Calu3 (cell line): ENCODE measurements around the gene CSNK2A2. TPM values are rescaled to one million over a fixed set of nuclear protein-coding genes. Genes with fewer than 3 reads are reported as not detected.

ENCODE experiments used
- BruUV-seq: library from RNA; stranded (reverse); fragments of 400-500 nt; replicated peaks from 2 replicates; lab custom pipeline; 2021; lab: Mats Ljungman, UMichigan
- CTCF ChIA-PET: fragments of 300-600 bp; sonication (Branson Sonifier 250); formaldehyde crosslinking; loops from one replicate; lab custom pipeline; 2022; ENCODE audit warnings: antibody characterized with exemption; lab: Charles Lee
- DNase-seq: peaks from one replicate; pipeline ENCODE4 v3.0.0; 2022
- H3K27ac Mint-ChIP-seq: one replicate; pipeline ENCODE4 v1.8.0; 2022; ENCODE audit warnings: mixed read lengths; ENCODE audit not compliant: unreplicated experiment
- H3K27me3 Mint-ChIP-seq: one replicate; pipeline ENCODE4 v1.8.0; 2022; ENCODE audit warnings: mixed read lengths; ENCODE audit not compliant: unreplicated experiment
- H3K36me3 Mint-ChIP-seq: one replicate; pipeline ENCODE4 v1.8.0; 2022; ENCODE audit warnings: mild to moderate bottlenecking, moderate library complexity, mixed read lengths; ENCODE audit not compliant: insufficient read depth, unreplicated experiment
- H3K4me1 Mint-ChIP-seq: one replicate; pipeline ENCODE4 v1.8.0; 2022; ENCODE audit warnings: mild to moderate bottlenecking, low read depth, mixed read lengths; ENCODE audit not compliant: unreplicated experiment
- H3K4me3 Mint-ChIP-seq: one replicate; pipeline ENCODE4 v1.8.0; 2022; ENCODE audit warnings: mild to moderate bottlenecking, low read depth, moderate library complexity, mixed read lengths; ENCODE audit not compliant: unreplicated experiment
- H3K9me3 Mint-ChIP-seq: one replicate; pipeline ENCODE4 v1.8.0; 2022; ENCODE audit warnings: low read depth, mixed read lengths; ENCODE audit not compliant: unreplicated experiment
- CTCF ChIP-seq: fragments of 200-600 bp; IDR thresholded peaks from one replicate; pipeline ENCODE4 v1.8.0; 2022; ENCODE audit warnings: antibody characterized with exemption; ENCODE audit not compliant: unreplicated experiment
- intact Hi-C: fragments of 100-400 bp; cut with micrococcal nuclease; formaldehyde crosslinking; loops from one replicate; pipeline ENCODE4 v1.10.0; 2022; ENCODE audit not compliant: unreplicated experiment
- total RNA-seq: library from RNA; stranded (reverse); gene quantifications from 2 replicates; pipeline ENCODE4 v1.2.3, GENCODE V29; 2022

Gene CSNK2A2
- total RNA-seq, 1 experiment from 2014 or later: 85.9 TPM

- H3K27ac Mint-ChIP-seq: no peak overlapping the region
- no TSS peak for BruUV-seq
These were observed 39.2 kb downstream of the CSNK2A2 start for GRCh38 chr16:58158725-58159124.

GRCh38 chr16:58157951-58158540 lies 39.9 kb downstream of the CSNK2A2 start:
- intact Hi-C loops: no loop called here
- no peak overlapping the region for H3K27ac Mint-ChIP-seq
- no peak overlapping the region for H3K4me3 Mint-ChIP-seq
- no peak for DNase-seq
- CTCF ChIA-PET: interaction anchor here (0.6 kb wide), 1 partner anchor 50 kb away, joined by 4 read pairs; no protein-coding TSS in a partner anchor
- H3K36me3 Mint-ChIP-seq: peaks cover 13% of the 10 kb centered on the region
- TF ChIP-seq CTCF: no peak
- H3K4me1 Mint-ChIP-seq: no peaks in the 10 kb centered on the region
- no peaks in the 10 kb centered on the region for H3K27me3 Mint-ChIP-seq
- no TSS peak for BruUV-seq
- no peaks in the 10 kb centered on the region for H3K9me3 Mint-ChIP-seq

More at GRCh38 chr16:58158725-58159124, 39.2 kb downstream of the CSNK2A2 start:
- Mint-ChIP-seq H3K4me1 (no peaks in the 10 kb centered on the region), H3K36me3 (peaks cover 18% of the 10 kb centered on the region), H3K4me3 (no peak overlapping the region), H3K9me3 (no peaks in the 10 kb centered on the region), H3K27me3 (no peaks in the 10 kb centered on the region)
- intact Hi-C loops: no loop called here
- TF ChIP-seq CTCF: no peak
- no peak for DNase-seq
- CTCF ChIA-PET: no interaction called here

- Mint-ChIP-seq H3K4me1 (no peaks in the 10 kb centered on the region), H3K27ac (no peak overlapping the region), H3K4me3 (no peak overlapping the region), H3K9me3 (no peaks in the 10 kb centered on the region), H3K36me3 (peaks cover 10% of the 10 kb centered on the region), H3K27me3 (no peaks in the 10 kb centered on the region)
- intact Hi-C loops: no loop called here
- CTCF ChIA-PET: interaction anchor here (0.6 kb wide), 1 partner anchor 51 kb away, joined by 4 read pairs; no protein-coding TSS in a partner anchor
- no TSS peak for BruUV-seq
- no peak for DNase-seq
- TF ChIP-seq CTCF: no peak
These were observed 40.7 kb downstream of the CSNK2A2 start for GRCh38 chr16:58157239-58157638.

- Mint-ChIP-seq H3K4me3 (no peak overlapping the region), H3K27me3 (no peaks in the 10 kb centered on the region), H3K36me3 (peaks cover 5% of the 10 kb centered on the region), H3K4me1 (no peaks in the 10 kb centered on the region), H3K9me3 (no peaks in the 10 kb centered on the region), H3K27ac (no peak overlapping the region)
- no peak for TF ChIP-seq CTCF
- BruUV-seq: no TSS peak
- DNase-seq: no peak
- CTCF ChIA-PET: no interaction called here
- intact Hi-C loops: no loop called here
These were observed 42.1 kb downstream of the CSNK2A2 start for GRCh38 chr16:58155839-58156238.
